Neuronal stem cell (in vitro differentiated cells): Measurements from ENCODE around the gene SUPT4H1.

Source experiments
- DNase-seq: peaks from one replicate; pipeline ENCODE4 v3.0.0-alpha.2; 2013; ENCODE audit warnings: low spot score
- H2AFZ ChIP-seq: one replicate; pipeline ENCODE4 v1.6.1; 2013; ENCODE audit warnings: mild to moderate bottlenecking, low read length, inconsistent platforms
- H2AK5ac ChIP-seq: 2 replicates; pipeline ENCODE4 v1.6.1; 2013; ENCODE audit warnings: low read depth, mild to moderate bottlenecking, inconsistent platforms, low read length, moderate library complexity, mixed read lengths
- H2BK120ac ChIP-seq: 2 replicates; pipeline ENCODE4 v1.6.1; 2013; ENCODE audit warnings: low read depth, mild to moderate bottlenecking, inconsistent platforms, low read length, moderate library complexity, mixed read lengths
- H2BK12ac ChIP-seq: one replicate; pipeline ENCODE4 v1.6.1; 2013; ENCODE audit warnings: low read length, inconsistent platforms
- H2BK15ac ChIP-seq: 2 replicates; pipeline ENCODE4 v1.6.1; 2013; ENCODE audit warnings: mild to moderate bottlenecking, low read length, inconsistent platforms, mixed read lengths
- H2BK5ac ChIP-seq: one replicate; pipeline ENCODE4 v1.6.1; 2013; ENCODE audit warnings: inconsistent platforms, mild to moderate bottlenecking, low read length, moderate library complexity
- H3K14ac ChIP-seq: one replicate; pipeline ENCODE4 v1.6.1; 2013; ENCODE audit warnings: low read length, inconsistent platforms
- H3K18ac ChIP-seq: 2 replicates; pipeline ENCODE4 v1.6.1; 2013; ENCODE audit warnings: low read length, inconsistent platforms
- H3K23ac ChIP-seq: 2 replicates; pipeline ENCODE4 v1.6.1; 2013; ENCODE audit warnings: low read depth, mild to moderate bottlenecking, mixed read lengths, low read length, inconsistent platforms; ENCODE audit not compliant: poor library complexity
- H3K27ac ChIP-seq: replicated peaks from 3 replicates; pipeline ENCODE4 v1.5.1; 2013; ENCODE audit warnings: low read length, inconsistent platforms
- H3K27me3 ChIP-seq, 3 experiments: 2 replicates each; pipeline ENCODE4 v1.6.1; 2013; ENCODE audit warnings: low read length in 3 of 3, mild to moderate bottlenecking in 2 of 3, inconsistent platforms in 1 of 3, low read depth in 1 of 3, mixed read lengths in 1 of 3, moderate library complexity in 1 of 3; ENCODE audit not compliant: control insufficient read depth in 3 of 3, insufficient read depth in 3 of 3
- H3K36me3 ChIP-seq, 2 donors: replicated peaks in 1 of 2; 2 replicates each; pipeline ENCODE4 v1.6.1; 2013; ENCODE audit warnings: low read length in 2 of 2; ENCODE audit not compliant: control insufficient read depth in 2 of 2, insufficient read depth in 2 of 2
- H3K4ac ChIP-seq: 2 replicates; pipeline ENCODE4 v1.6.1; 2013; ENCODE audit warnings: inconsistent platforms, mild to moderate bottlenecking, low read length, moderate library complexity
- H3K4me1 ChIP-seq, 2 donors: 1 replicate in 1 of 2; 2 replicates in 1 of 2; pipeline ENCODE4 v1.6.1; 2013; ENCODE audit warnings: low read length in 2 of 2, low read depth in 1 of 2; ENCODE audit not compliant: control insufficient read depth in 2 of 2, insufficient read depth in 1 of 2
- H3K4me2 ChIP-seq: one replicate; pipeline ENCODE4 v1.6.1; 2013; ENCODE audit warnings: mild to moderate bottlenecking, low read length, inconsistent platforms; ENCODE audit not compliant: insufficient read depth, poor library complexity, severe bottlenecking
- H3K4me3 ChIP-seq, 2 donors: 2 replicates each; pipeline ENCODE4 v1.5.1; 2013; ENCODE audit warnings: low read length in 2 of 2, mild to moderate bottlenecking in 2 of 2, inconsistent platforms in 1 of 2, moderate library complexity in 1 of 2
- H3K79me1 ChIP-seq: one replicate; pipeline ENCODE4 v1.6.1; 2013; ENCODE audit warnings: low read depth, mild to moderate bottlenecking, inconsistent platforms, low read length, moderate library complexity
- H3K9ac ChIP-seq: one replicate; pipeline ENCODE4 v1.6.1; 2013; ENCODE audit warnings: mild to moderate bottlenecking, low read depth, low read length, inconsistent platforms; ENCODE audit not compliant: poor library complexity
- H3K9me3 ChIP-seq, 2 donors: replicated peaks in 1 of 2; 2 replicates each; pipeline versions ENCODE3 to v1.6.1; 2013; ENCODE audit warnings: low read length in 2 of 2, mild to moderate bottlenecking in 2 of 2, inconsistent platforms in 1 of 2, low read depth in 1 of 2, mixed read lengths in 1 of 2, moderate library complexity in 1 of 2; ENCODE audit not compliant: control insufficient read depth in 2 of 2, insufficient read depth in 1 of 2
- H4K8ac ChIP-seq: one replicate; pipeline ENCODE4 v1.6.1; 2013; ENCODE audit warnings: low read depth, mild to moderate bottlenecking, inconsistent platforms, low read length, moderate library complexity
- H4K91ac ChIP-seq: one replicate; pipeline ENCODE4 v1.6.1; 2013; ENCODE audit warnings: low read length, low read depth, mild to moderate bottlenecking, inconsistent platforms; ENCODE audit not compliant: poor library complexity
- WGBS, 2 donors: extraction: QIAGEN DNeasy Blood & Tissue Kit; methylation state at CpG; one replicate each; pipeline ENCODE4 v1.1.7; 2013; ENCODE audit warnings: missing lambda C conversion rate in 2 of 2, mixed read lengths in 1 of 2; ENCODE audit not compliant: insufficient read length in 2 of 2, insufficient replicate concordance in 1 of 2; ENCODE audit errors: extremely low coverage in 2 of 2; 5-methylcytosine and 5-hydroxymethylcytosine counted together

SUPT4H1 gene

DNA sequence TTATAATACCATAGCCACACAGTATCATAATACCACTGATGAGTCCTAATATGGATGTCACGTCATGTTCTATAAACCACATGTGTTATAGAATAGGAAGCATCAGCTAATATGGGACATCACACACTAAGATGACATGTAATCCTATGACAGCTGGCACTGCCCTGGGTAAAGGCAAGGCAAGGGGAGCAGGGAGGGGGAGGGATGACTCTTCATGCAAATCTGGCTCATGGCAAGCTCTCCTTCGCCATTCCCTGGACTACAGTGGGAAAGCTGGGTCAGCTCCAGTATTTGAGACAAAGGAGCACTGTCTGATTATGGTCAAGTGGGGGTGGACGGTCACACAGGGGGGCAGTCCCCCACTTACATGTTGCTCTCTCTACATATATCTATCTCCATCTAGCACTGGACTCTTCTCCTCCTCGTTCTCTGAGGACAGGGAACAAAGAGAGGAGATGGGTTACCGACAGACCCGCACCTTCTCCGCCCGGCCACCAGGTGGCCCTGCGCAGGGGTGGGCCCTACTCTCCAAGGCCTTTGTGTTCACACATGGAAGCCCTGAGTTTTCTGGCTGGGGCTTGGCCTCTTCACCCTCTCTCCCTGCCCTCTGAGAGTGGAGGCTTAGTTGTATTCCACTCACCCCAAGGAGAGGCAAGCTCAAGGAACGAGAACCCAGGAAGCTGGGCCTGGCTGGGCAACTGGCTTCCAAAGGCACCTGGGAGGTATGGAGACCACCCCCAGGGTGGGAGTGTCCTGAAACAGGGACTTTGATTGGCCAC, 47.8 kb downstream of the SUPT4H1 start:
- peak overlapping the region; percentile 87 for H3K18ac ChIP-seq
- no peak overlapping the region for H3K23ac ChIP-seq
- H4K8ac ChIP-seq, result peak overlapping the region; percentile 52
- no peak overlapping the region for H3K9ac ChIP-seq
- no peak overlapping the region for H4K91ac ChIP-seq
- no CpG with 5 or more reads among the region's 10 CpGs for WGBS, 2 donors
- peak overlapping the region; percentile 76 for H2BK15ac ChIP-seq
- H3K36me3 ChIP-seq, result peaks cover 0 to 1% of the 10 kb centered on the region in 2 donors
- no peak overlapping the region for H3K27ac ChIP-seq
- H3K4me3 ChIP-seq, result no peak overlapping the region
- H3K27me3 ChIP-seq, result peaks cover 0 to 15% (median 0%) of the 10 kb centered on the region in 3 experiments
- DNase-seq, result no peak
- H3K4ac ChIP-seq, result no peak overlapping the region
- no peak overlapping the region for H3K4me2 ChIP-seq
- peaks cover 0 to 10% of the 10 kb centered on the region in 2 donors for H3K4me1 ChIP-seq
- no peak overlapping the region for H2BK120ac ChIP-seq
- no peaks in the 10 kb centered on the region for H3K9me3 ChIP-seq
- peak overlapping the region; percentile 88 for H2AK5ac ChIP-seq
- H3K79me1 ChIP-seq, result peaks cover 3% of the 10 kb centered on the region
- peak overlapping the region; percentile 89 for H2AFZ ChIP-seq
- H2BK5ac ChIP-seq, result peak overlapping the region; percentile 77
- H2BK12ac ChIP-seq, result no peak overlapping the region
- H3K14ac ChIP-seq, result no peak overlapping the region

- H3K27me3 ChIP-seq, result peaks cover 0 to 11% (median 0%) of the 10 kb centered on the region in 3 experiments
- peak overlapping the region; percentile 76 for H4K8ac ChIP-seq
- no CpG with 5 or more reads among the region's 9 CpGs for WGBS, 2 donors
- H2AFZ ChIP-seq, result no peak overlapping the region
- no peak overlapping the region for H2BK12ac ChIP-seq
- no peak overlapping the region for H3K4ac ChIP-seq
- H3K36me3 ChIP-seq, result peaks cover 0 to 1% of the 10 kb centered on the region in 2 donors
- H3K23ac ChIP-seq, result no peak overlapping the region
- peaks cover 2% of the 10 kb centered on the region for H3K79me1 ChIP-seq
- H3K9me3 ChIP-seq, result no peaks in the 10 kb centered on the region
- H3K27ac ChIP-seq, result no peak overlapping the region
- no peak overlapping the region for H4K91ac ChIP-seq
- H3K4me2 ChIP-seq, result no peak overlapping the region
- H3K9ac ChIP-seq, result no peak overlapping the region
- no peak overlapping the region for H2BK120ac ChIP-seq
- peak overlapping the region; percentile 68 for H2BK5ac ChIP-seq
- no peak overlapping the region for H3K18ac ChIP-seq
- no peak for DNase-seq
- H2BK15ac ChIP-seq, result no peak overlapping the region
- H3K4me3 ChIP-seq, result no peak overlapping the region
- H3K4me1 ChIP-seq, result peaks cover 0 to 5% of the 10 kb centered on the region in 2 donors
- H2AK5ac ChIP-seq, result peak overlapping the region; percentile 28
- H3K14ac ChIP-seq, result peak overlapping the region; percentile 14
Observed at GRCh38 chr17:58302919-58303585, 48.9 kb downstream of the SUPT4H1 start.

DNA sequence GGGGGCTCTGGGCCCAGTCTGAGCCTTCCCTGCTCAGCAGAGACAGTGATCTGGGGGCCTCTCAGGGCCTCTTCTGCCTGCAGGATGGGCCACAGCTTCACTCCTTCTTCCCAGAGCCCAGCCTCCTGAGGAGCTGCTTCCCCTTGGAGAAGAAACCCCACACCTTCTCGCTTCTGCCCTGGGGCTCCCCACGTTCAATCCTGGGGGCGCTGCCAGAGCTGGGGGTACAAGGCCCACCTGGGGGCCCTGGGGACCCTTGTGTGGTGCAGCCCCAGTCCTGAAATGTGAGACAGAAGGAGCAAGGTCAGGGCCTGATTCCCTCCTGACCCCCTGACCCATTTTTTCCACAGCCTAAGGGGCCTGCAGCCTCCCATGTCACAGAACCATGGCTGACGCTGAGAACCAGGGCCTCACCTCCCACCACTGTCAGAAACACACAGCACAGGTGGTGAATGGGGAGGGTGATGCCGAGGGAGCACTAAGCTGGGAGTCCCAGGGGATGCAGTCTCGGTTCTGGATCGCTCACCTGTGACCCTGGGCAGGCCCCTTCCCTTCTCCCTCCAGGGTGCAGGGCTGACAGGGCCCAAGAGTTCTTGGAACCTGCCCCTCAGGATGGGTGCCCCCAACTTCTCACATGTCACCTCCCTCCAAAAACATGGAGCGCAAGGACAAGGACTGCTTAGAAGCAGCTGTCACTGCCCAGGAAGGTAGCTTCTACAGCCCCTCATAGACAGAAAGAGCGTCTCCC, 49.7 kb downstream of the SUPT4H1 start:
- no peak overlapping the region for H2BK15ac ChIP-seq
- H3K4ac ChIP-seq, result no peak overlapping the region
- DNase-seq, result no peak
- no peak overlapping the region for H3K4me2 ChIP-seq
- no peak overlapping the region for H2AK5ac ChIP-seq
- H3K9ac ChIP-seq, result peak overlapping the region; percentile 68
- H3K18ac ChIP-seq, result no peak overlapping the region
- peaks cover 0 to 4% (median 0%) of the 10 kb centered on the region in 3 experiments for H3K27me3 ChIP-seq
- H3K23ac ChIP-seq, result no peak overlapping the region
- H2BK120ac ChIP-seq, result peak overlapping the region; percentile 6
- H3K27ac ChIP-seq, result no peak overlapping the region
- peak overlapping the region; percentile 89 for H2BK12ac ChIP-seq
- no peaks in the 10 kb centered on the region for H3K9me3 ChIP-seq
- no peak overlapping the region for H4K91ac ChIP-seq
- H3K14ac ChIP-seq, result no peak overlapping the region
- H3K79me1 ChIP-seq, result no peaks in the 10 kb centered on the region
- H3K4me1 ChIP-seq, result peaks cover 0 to 5% of the 10 kb centered on the region in 2 donors
- peak overlapping the region; percentile 68 for H2BK5ac ChIP-seq
- H3K36me3 ChIP-seq, result peaks cover 0 to 1% of the 10 kb centered on the region in 2 donors
- H2AFZ ChIP-seq, result peak overlapping the region; percentile 69
- no peak overlapping the region for H4K8ac ChIP-seq
- WGBS, 2 donors, result no CpG with 5 or more reads among the region's 9 CpGs
- H3K4me3 ChIP-seq, result no peak overlapping the region
